Panc1 (cell line): ENCODE measurements around the gene C8A. TPM values are rescaled to one million over a fixed set of nuclear protein-coding genes. Genes with fewer than 3 reads are reported as not detected.

Experiments used
- ATAC-seq: fragments of 200-7000 bp; cut with Tn5 transposase; 2 replicates; pipeline ENCODE4 v1.9.1; 2020; ENCODE audit warnings: mild to moderate bottlenecking, moderate library complexity
- BruUV-seq: library from RNA; stranded (reverse); fragments of 400-500 nt; replicated peaks from 2 replicates; lab custom pipeline; 2021; lab: Mats Ljungman, UMichigan
- CTCF ChIA-PET: fragments of 300-600 bp; sonication (Branson Sonifier 250); formaldehyde crosslinking; loops from one replicate; lab custom pipeline; 2022; ENCODE audit warnings: antibody characterized with exemption; lab: Charles Lee
- POLR2A ChIA-PET: fragments of 300-600 bp; sonication (Branson Sonifier 250); formaldehyde crosslinking; loops from one replicate; lab custom pipeline; 2022; ENCODE audit warnings: antibody characterized with exemption; lab: Charles Lee
- DNase-seq: peaks from one replicate; pipeline ENCODE4 v3.0.0-alpha.2; 2010; ENCODE audit warnings: low read depth, low spot score
- H3K27ac ChIP-seq: 2 replicates; pipeline ENCODE4 v1.5.1; 2011; ENCODE audit warnings: mild to moderate bottlenecking, low read length, inconsistent platforms
- H3K27me3 ChIP-seq: fragments of 200-500 bp; sonication (Bioruptor generic); 2 replicates; pipeline ENCODE4 v1.6.0; 2014; ENCODE audit warnings: low read length, inconsistent platforms; ENCODE audit not compliant: control insufficient read depth, insufficient read depth
- H3K36me3 ChIP-seq: fragments of 200-500 bp; sonication (Bioruptor generic); 2 replicates; pipeline ENCODE4 v1.5.1; 2014; ENCODE audit warnings: inconsistent platforms, mild to moderate bottlenecking, low read length, moderate library complexity; ENCODE audit not compliant: control insufficient read depth, insufficient read depth
- H3K4me1 ChIP-seq: 2 replicates; pipeline ENCODE4 v1.5.1; 2011; ENCODE audit warnings: inconsistent platforms, mild to moderate bottlenecking, low read length, moderate library complexity; ENCODE audit not compliant: control insufficient read depth, insufficient read depth
- H3K4me3 ChIP-seq, 2 experiments: 2 replicates each; pipeline ENCODE4 v1.5.1; 2011 to 2012; ENCODE audit warnings: low read depth in 2 of 2, low read length in 2 of 2, mild to moderate bottlenecking in 2 of 2, inconsistent platforms in 1 of 2, moderate library complexity in 1 of 2
- H3K9me3 ChIP-seq: fragments of 200-500 bp; sonication (Bioruptor generic); 2 replicates; pipeline ENCODE4 v1.5.1; 2014; ENCODE audit warnings: low read depth, mild to moderate bottlenecking, inconsistent platforms, low read length, moderate library complexity; ENCODE audit not compliant: control insufficient read depth, insufficient read depth
- CTCF ChIP-seq: fragments of 450-650 bp; IDR thresholded peaks from 2 replicates; pipeline ENCODE4 v1.5.1; 2017; ENCODE audit warnings: mild to moderate bottlenecking
- POLR2AphosphoS5 ChIP-seq: IDR thresholded peaks from 2 replicates; pipeline ENCODE4 v1.6.1; 2012; ENCODE audit warnings: mild to moderate bottlenecking, low read depth, low read length, moderate library complexity
- REST ChIP-seq, 2 experiments: IDR thresholded peaks; 2 replicates each; pipeline ENCODE4 v1.6.1; 2011 to 2012; ENCODE audit warnings: low read depth in 2 of 2, control low read depth in 1 of 2, low read length in 1 of 2, mild to moderate bottlenecking in 1 of 2, moderate library complexity in 1 of 2; ENCODE audit not compliant: insufficient read depth in 1 of 2
- SIN3A ChIP-seq: IDR thresholded peaks from 2 replicates; pipeline ENCODE4 v1.6.1; 2012; ENCODE audit warnings: low read depth, mild to moderate bottlenecking, low read length, moderate library complexity, borderline replicate concordance; ENCODE audit not compliant: insufficient read depth
- TCF7L2 ChIP-seq: IDR thresholded peaks from 2 replicates; pipeline ENCODE4 v1.6.1; 2011; ENCODE audit warnings: mild to moderate bottlenecking, low read depth, low read length, inconsistent platforms
- in situ Hi-C: cut with HindIII; loops from 2 replicates; pipeline ENCODE4 v1.10.0; 2016; ENCODE audit warnings: low sequenced_read_pairs, low pct_unique_long_range_greater_than_20kb
- intact Hi-C: fragments of 100-400 bp; cut with micrococcal nuclease; formaldehyde crosslinking; loops from one replicate; pipeline ENCODE4 v1.10.0; 2022; ENCODE audit not compliant: unreplicated experiment
- total RNA-seq: library from RNA; stranded (reverse); gene quantifications from one replicate; pipeline ENCODE4 v1.2.1, GENCODE V29; 2021; ENCODE audit not compliant: unreplicated experiment

The C8A gene
- total RNA-seq, 1 experiment from 2014 or later, result not detected

GRCh38 chr1:56910441-56910985, 55.9 kb downstream of the C8A start:
- ATAC-seq (no peak), DNase-seq (no peak)
- no peak overlapping the region for H3K4me3 ChIP-seq
- CTCF ChIA-PET, result no interaction called here
- no peaks in the 10 kb centered on the region for H3K4me1 ChIP-seq
- intact Hi-C loops, result no loop called here
- H3K27me3 ChIP-seq, result no peaks in the 10 kb centered on the region
- POLR2A ChIA-PET, result no interaction called here
- no TSS peak for BruUV-seq
- H3K27ac ChIP-seq, result no peak overlapping the region
- H3K9me3 ChIP-seq, result no peaks in the 10 kb centered on the region
- in situ Hi-C loops, result no loop called here
- no peaks in the 10 kb centered on the region for H3K36me3 ChIP-seq
- no peak for TF ChIP-seq POLR2AphosphoS5
- no peak for TF ChIP-seq CTCF
- no peak for TF ChIP-seq REST (IDR thresholded peaks at IDR 0.05; ENCODE audit: insufficient read depth in 1 of 2, low read depth in 2 of 2, low read length in 1 of 2)
- no peak for TF ChIP-seq SIN3A
- TF ChIP-seq TCF7L2, result no peak

GRCh38 chr1:56911098-56911938, 56.7 kb downstream of the C8A start:
- BruUV-seq, result no TSS peak
- H3K4me3 ChIP-seq, result no peak overlapping the region
- H3K27me3 ChIP-seq, result no peaks in the 10 kb centered on the region
- intact Hi-C loops, result no loop called here
- CTCF ChIA-PET, result no interaction called here
- no peak for ATAC-seq
- no peak for TF ChIP-seq CTCF
- TF ChIP-seq REST (IDR thresholded peaks at IDR 0.05; ENCODE audit: insufficient read depth in 1 of 2, low read depth in 2 of 2, low read length in 1 of 2), result no peak
- TF ChIP-seq POLR2AphosphoS5, result no peak
- TF ChIP-seq SIN3A, result no peak
- TF ChIP-seq TCF7L2, result no peak
- no peaks in the 10 kb centered on the region for H3K36me3 ChIP-seq
- no peak for DNase-seq
- no peak overlapping the region for H3K27ac ChIP-seq
- in situ Hi-C loops, result no loop called here
- no peaks in the 10 kb centered on the region for H3K9me3 ChIP-seq
- POLR2A ChIA-PET, result no interaction called here
- no peaks in the 10 kb centered on the region for H3K4me1 ChIP-seq
